HUDEP-2 (cell line): Measurements from ENCODE around the gene COL4A2.
"Not testable (repeated sequence)": the region's sequence is repeated elsewhere in the genome, so short reads cannot be mapped to it uniquely, and the experiment has no call there.

Experiments
- DNase-seq, 76 experiments: peaks; one replicate each; lab custom pipeline; 2025; ENCODE audit not compliant: unreplicated experiment in 76 of 76; lab: John Stamatoyannopoulos, UW

Gene COL4A2

DNA sequence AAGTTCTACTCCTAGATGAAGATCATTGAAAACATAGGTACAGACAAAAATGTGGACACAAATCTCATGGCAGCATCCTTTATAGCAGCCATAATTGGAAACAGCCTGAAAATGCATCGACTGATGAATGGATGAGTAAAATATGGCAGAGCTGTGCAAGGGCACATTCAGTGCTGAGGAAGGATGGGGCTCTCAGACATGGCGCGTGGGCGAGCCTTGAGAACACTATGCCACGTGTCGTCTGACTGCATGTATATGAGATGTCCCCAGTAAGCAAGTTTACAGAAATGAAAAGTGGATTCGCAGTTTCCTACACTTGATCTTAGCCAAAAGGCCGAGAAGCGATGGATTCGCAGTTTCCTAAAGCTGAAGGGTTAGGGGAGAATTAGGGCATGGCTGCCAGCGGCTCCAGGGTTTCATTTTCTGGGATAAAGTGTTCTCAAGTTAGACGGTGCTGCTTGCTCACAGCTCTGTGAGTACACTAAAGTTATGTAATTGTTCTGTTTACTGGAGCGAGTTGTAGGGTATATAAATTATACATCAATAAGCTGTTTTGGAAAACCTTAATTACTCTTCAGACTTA lies 176.4 kb downstream of the COL4A2 start:
- DNase-seq, result no peak

- DNase-seq, result no peak
Observed at GRCh38 chr13:110484290-110485048, 177.4 kb downstream of the COL4A2 start.

DNA sequence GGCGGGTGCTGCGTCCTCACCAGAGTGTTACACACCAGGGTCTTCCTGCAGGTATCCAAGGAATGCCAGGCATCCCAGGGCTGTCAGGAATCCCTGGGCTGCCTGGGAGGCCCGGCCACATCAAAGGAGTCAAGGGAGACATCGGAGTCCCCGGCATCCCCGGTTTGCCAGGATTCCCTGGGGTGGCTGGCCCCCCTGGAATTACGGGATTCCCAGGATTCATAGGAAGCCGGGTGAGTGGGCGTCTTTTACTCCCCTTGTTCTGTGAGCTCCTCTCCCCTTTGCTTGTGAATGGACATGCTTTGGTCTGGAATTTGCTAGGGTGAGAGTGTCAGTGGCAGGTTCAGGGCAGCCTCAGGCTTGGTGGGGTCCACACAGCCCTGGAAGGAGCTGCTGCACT lies 178.5 kb downstream of the COL4A2 start:
- DNase-seq, result no peak

- no peak for DNase-seq
Observed at GRCh38 chr13:110486061-110486715, 179.1 kb downstream of the COL4A2 start.

DNA sequence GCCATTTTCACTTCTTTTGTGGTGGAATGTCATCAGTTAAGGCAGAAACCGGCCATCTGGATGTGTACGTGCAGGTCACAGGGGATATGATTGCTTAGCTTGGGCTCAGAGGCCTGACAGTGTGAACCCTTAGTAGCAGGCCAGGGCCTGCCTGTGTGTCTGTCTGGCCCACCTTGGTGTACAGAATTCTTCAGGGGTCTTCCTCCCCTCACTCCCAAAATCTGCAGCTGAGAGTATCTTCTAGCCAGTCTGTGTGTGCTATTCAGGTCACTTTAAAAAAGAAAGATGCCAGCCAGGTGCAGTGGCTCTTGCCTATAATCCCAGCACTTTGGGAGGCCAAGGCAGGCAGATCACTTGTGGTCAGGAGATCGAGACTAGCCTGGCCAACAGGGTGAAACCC lies 179.8 kb downstream of the COL4A2 start:
- not testable (repeated sequence) for DNase-seq

DNA sequence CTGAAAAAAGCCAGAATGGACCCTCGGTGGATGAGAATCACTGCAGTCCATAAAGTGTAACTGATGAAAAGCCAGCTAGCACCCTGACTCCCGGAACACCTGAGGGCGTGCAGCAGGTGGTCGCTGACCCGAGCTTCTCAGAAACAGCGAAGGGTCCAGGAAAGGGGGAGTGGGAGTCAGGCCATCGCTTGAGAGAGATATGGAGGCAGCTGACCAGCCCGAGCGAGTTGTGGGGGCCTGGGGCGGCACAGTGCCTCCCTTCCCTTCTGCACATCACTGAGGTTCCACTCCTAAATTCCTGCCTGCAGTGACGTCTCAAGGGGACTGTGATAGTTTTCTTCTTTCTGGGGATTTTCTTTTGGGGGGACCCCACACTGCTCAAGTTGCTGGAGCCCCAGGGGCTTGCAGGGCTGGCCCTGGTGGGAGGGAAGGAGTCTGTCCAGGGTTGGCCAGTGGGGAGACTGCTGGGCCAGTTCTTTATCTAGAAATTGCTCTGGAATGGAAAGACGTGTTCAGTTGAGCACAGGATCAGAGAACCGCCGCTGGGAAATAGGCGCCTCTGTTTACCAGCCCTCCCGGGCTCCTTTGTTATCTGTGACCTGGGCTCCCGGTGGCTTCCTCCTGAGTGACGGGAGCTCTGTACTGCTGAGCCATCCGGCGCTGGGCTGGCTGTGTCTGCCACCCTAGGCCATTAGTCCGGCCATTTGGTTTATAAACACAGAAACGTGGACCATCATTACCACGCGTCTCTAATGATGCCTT lies 183.1 kb downstream of the COL4A2 start:
- DNase-seq, result no peak

GRCh38 chr13:110491869-110492678 lies 185.0 kb downstream of the COL4A2 start:
- no peak for DNase-seq

DNA sequence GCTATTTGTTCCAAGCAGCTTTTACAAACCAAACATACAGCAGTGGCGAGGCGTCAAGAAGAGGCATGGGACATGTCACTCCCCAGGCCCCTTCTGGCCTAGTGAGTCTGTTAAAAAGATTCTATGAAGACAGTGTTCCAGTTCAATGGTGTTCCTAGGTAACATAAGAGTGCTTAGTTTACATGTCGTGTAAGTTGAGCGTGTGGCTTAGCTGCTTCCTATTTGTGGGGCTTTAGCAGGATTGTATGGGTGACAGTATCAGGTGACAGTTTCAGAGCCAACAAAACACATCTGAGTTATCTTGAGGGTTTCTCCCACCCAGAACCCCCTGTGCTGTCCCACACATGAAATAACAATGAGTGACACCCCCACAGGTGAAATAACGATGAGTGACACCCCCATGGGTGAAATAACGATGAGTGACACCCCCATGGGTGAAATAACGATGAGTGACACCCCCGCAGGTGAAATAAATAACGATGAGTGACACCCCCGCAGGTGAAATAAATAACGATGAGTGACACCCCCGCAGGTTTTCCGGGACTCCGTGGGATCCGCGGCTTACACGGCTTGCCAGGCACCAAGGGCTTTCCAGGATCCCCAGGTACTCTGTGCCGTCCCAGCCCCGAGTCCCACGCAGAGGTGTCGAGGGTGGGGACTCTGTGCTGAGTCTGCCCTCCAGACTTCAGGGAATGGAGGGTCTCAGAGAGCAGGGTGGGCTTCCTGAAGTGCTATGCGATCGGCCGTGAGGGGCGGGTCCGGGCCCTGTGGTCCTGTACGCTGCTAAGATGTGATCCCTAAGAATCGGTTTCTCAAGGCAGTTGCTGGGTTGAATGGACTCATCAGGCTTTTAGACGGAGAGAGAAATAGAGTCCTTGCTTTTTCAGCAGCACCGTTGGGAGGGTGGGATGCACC lies 185.9 kb downstream of the COL4A2 start:
- DNase-seq, result no peak

DNA sequence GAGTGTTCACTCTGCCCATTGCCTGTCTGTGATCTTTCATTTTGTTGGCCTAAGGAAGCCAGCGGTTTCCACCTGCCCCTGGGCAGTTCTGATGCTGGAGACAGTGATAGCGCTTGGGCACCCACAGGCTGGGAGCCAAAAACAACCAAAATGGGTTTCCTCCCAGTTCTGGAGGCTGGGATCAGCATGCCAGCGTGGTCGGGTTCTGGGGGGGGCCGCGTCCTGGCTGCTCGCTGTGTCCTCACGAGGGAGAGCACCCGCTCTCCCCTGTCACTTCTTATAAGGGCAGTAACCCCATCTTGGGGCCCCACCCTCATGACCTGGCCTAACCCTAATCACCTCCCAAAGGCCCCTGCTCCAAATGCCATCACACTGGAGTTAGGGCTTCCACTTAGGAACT lies 186.5 kb downstream of the COL4A2 start:
- DNase-seq, result no peak

- DNase-seq, result no peak
Observed at GRCh38 chr13:110495376-110495775, 188.3 kb downstream of the COL4A2 start.

DNA sequence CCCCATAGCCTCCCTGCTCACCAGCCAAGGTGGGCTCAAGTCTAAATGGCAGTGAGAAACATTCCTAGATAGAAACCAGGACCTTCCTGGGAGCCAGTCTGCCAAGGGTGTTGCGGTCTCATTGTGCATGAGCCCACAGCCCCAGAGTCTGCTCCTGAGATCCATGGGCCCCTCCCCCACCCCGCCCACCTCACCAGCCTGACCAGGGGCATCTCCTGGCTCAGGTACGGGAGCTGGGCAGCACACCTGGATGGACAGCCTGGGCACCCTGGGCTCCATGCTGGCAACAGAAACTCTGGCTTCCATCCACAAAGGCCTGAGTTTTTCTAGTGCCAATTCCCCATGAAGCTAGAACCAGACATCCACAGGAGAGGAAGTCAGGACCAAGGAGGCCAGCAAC lies 188.8 kb downstream of the COL4A2 start:
- DNase-seq, result no peak

- no peak for DNase-seq
Observed at GRCh38 chr13:110496281-110496680, 189.2 kb downstream of the COL4A2 start.

GRCh38 chr13:110497003-110497402 lies 189.9 kb downstream of the COL4A2 start:
- DNase-seq, result no peak

DNA sequence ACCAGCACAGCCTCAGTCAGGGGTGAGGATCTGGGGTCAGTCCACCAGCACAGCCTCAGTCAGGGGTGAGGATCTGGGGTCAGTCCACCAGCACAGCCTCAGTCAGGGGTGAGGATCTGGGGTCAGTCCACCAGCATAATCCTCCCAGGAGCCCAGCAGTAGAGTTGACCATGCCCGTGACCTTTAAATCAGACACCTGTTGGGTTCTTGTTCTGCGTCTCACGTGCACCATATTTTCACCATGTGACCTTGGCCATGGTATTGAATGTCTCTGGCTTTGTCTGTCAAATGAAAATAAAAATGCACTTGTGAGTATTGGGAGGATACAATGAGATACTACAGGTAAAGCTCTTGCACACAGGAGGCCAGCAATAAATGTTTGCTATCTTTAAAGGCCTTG lies 190.8 kb downstream of the COL4A2 start:
- not testable (repeated sequence) for DNase-seq

GRCh38 chr13:110498327-110498726 lies 191.2 kb downstream of the COL4A2 start:
- no peak for DNase-seq

- no peak for DNase-seq
Observed at GRCh38 chr13:110498765-110499164, 191.7 kb downstream of the COL4A2 start.

DNA sequence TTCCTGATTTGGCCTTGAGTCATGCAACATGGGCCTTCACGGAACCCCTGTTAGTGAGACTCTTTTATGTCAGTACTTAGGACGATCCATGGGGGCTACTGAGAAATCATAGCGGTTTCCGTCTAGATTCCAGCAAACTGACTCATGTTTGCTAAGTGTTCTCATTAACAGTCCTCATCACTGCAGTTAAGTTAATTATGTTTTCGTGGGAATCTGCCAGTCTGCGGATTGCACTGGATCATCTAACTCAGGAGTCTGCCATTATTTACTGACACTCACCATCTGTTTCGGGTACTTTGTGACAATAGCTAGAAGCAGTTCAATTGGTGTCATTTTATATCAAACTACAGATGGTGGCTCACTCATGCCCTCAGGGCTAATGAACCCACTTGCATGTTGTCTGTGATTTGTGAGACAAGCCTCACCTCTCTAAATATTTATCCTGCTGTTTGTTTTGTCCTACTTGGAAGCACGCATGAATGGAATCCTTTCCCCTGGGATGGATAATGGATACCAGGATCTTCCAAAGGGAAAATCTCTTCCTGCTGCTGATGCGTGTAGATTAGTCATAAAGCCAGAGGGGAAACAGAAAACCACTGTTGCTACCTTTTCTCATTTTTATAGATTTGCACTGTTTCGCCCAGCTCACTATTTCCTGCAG lies 192.7 kb downstream of the COL4A2 start:
- no peak for DNase-seq

DNA sequence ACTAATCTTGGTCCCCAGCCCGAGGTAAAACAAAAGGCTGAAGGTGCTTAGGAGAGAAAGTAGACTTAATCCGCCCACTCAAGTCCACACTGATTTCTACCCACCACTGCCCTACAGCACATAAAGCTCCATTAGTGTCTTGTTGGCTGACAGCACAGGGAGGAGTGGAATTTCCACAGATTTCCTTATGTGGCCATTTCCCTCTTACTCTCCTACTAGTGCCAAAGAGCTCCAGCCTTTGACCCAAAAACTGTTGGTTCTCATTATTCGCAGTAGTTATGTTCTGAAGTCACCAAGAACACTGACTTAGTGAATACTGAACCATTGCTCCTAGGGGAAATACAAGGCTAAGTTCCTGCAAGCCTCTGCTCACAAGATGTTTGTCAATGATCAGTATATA lies 193.3 kb downstream of the COL4A2 start:
- no peak for DNase-seq

- DNase-seq, result no peak
Observed at GRCh38 chr13:110501188-110501587, 194.1 kb downstream of the COL4A2 start.
